ENCODE measurements around the gene CPB1. TPM values are rescaled to one million over a fixed set of nuclear protein-coding genes. Genes with fewer than 3 reads are reported as not detected.

CPB1 gene
- total and polyA plus RNA-seq, 12 donors: 15.7 to 569 (median 104) TPM

DNA sequence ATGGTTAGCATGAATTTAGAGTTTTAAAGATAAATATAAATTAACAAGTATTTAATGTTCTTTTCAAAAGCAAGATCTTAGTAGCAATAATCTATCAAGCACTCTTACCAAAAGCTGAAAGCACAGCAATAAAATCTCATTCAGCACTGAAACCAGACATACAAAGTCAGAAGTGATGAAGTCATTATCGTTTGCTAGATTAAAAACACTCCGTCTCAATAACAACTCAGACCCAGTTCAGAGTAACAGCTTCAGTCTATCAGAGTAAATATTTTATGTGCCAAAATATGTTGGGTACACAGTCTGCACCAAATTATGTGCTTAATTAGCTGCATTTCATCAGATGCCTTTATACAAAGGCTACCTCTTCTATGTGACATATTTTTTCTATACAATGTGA, 79.1 kb downstream of the CPB1 start:
- Histone ChIP-seq H3K4me1 (replicated peaks in 1 of 2) (no peaks in the 10 kb centered on the region), H3K36me3 (replicated peaks in 1 of 2) (no peaks in the 10 kb centered on the region), H3K9me3 (replicated peaks in 1 of 3) (no peaks in the 10 kb centered on the region), H3K4me3 (no peak overlapping the region), H3K27me3 (no peaks in the 10 kb centered on the region), H3K27ac (no peak overlapping the region)
- DNase-seq: no peak
- intact Hi-C loops (cut with DNase I): no loop called here
- no peak for TF ChIP-seq CTCF (IDR thresholded peaks at IDR 0.05)
- TF ChIP-seq POLR2A (IDR thresholded peaks at IDR 0.05): no peak
- 68 to 81% (median 77%) methylated on average over 2 of the region's 2 CpGs for WGBS, 4 donors

Other genes starting within 250 kb of the CPB1 start
- gene AGTR1, start 129.9 kb upstream of the CPB1 start, total RNA-seq: 10 to 100 TPM; 27.3 to 89.2 (median 60.1) TPM
- gene AGTR1, start 129.9 kb upstream of the CPB1 start, polyA plus RNA-seq: 10 to 100 TPM; 20.6 to 84.0 (median 37.9) TPM
- gene CPA3, start 37.5 kb downstream of the CPB1 start, total RNA-seq: 1 to 10 TPM in 2 of 9 donors, under 1 TPM in 5, not detected in 2; 0.39 to 4.1 (median 0.78) TPM
- 1 to 10 TPM in 1 of 3 donors, under 1 TPM in 1, not detected in 1; 0.44 to 1.5 TPM for gene CPA3, start 37.5 kb downstream of the CPB1 start, polyA plus RNA-seq
- 10 to 100 TPM; 17.2 to 53.6 (median 36.6) TPM for gene GYG1, start 163.7 kb downstream of the CPB1 start, total RNA-seq
- 10 to 100 TPM; 17.3 to 52.5 (median 21.7) TPM for gene GYG1, start 163.7 kb downstream of the CPB1 start, polyA plus RNA-seq